HG03060 (cell line): ENCODE data around the gene MRS2.
"Not testable (repeated sequence)": the region's sequence is repeated elsewhere in the genome, so short reads cannot be mapped to it uniquely, and the experiment has no call there.

Source experiments
- ATAC-seq: cut with Tn5 transposase; IDR thresholded peaks from one replicate; pipeline ENCODE4 v1.9.1; 2021; ENCODE audit warnings: low read depth, moderate number of reproducible peaks; ENCODE audit not compliant: unreplicated experiment

Gene MRS2

GRCh38 chr6:24402697-24403500 lies at the start of gene MRS2:
Gene MRS2, plus strand, starts transcription at chr6:24402936. Its CDS starts 111 bp downstream, at chr6:24403047.
- peak; percentile 90 for ATAC-seq

GRCh38 chr6:24353861-24354260 lies 48.9 kb upstream of the MRS2 start:
- no peak for ATAC-seq

DNA sequence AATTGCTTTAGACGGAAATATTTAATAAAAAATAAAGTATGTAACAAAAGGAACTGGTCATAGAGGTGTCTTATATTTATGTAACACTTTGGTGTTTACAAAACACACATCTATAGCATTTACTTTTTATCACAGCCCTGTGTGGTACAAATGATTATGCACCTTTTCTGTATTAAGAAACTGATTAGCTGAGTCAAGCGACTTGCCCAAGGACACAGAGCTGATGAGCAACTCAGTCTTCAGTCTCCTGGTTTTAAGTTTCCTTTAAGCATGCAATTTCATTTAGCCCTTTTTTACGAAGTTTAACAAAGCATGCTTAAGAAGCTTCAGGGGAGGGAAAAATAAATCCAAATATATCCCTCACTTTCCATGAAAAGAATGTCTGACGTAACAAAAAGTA lies 47.3 kb upstream of the MRS2 start:
- no peak for ATAC-seq

GRCh38 chr6:24356310-24356973 lies 46.3 kb upstream of the MRS2 start:
- ATAC-seq = no peak

GRCh38 chr6:24357336-24358218 lies 45.2 kb upstream of the MRS2 start, which contains the start of gene DCDC2:
Gene DCDC2, minus strand, starts transcription at chr6:24358059. Its CDS starts 309 bp downstream, at chr6:24357750.
- no peak for ATAC-seq

DNA sequence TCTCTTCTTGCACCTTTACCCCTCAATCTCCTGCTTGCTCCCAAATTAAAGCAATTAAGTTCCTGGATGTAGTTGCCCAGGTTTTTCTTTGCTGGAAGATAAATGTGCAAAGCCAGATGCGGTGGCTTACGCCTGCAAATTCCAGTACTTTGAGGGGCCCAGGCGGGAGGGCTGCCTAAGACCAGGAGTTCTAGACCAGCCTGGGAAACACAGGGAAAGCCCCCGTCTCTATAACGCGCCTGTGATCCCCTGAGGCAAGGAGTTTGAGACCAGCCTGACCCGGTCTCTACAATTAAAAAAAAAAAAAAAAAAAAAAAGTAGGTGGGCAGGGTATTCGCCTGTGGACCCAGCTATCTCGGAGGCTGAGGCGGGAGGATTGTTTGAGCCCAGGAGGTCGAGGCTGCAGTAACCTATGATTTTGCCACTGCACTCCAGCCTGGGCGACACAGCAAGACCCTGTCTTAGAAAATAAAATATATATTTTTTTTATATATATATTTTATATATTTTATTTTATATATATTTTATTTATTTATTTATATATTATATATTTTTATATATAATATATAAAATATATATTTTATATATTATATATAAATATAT lies 44.4 kb upstream of the MRS2 start:
- no peak for ATAC-seq

DNA sequence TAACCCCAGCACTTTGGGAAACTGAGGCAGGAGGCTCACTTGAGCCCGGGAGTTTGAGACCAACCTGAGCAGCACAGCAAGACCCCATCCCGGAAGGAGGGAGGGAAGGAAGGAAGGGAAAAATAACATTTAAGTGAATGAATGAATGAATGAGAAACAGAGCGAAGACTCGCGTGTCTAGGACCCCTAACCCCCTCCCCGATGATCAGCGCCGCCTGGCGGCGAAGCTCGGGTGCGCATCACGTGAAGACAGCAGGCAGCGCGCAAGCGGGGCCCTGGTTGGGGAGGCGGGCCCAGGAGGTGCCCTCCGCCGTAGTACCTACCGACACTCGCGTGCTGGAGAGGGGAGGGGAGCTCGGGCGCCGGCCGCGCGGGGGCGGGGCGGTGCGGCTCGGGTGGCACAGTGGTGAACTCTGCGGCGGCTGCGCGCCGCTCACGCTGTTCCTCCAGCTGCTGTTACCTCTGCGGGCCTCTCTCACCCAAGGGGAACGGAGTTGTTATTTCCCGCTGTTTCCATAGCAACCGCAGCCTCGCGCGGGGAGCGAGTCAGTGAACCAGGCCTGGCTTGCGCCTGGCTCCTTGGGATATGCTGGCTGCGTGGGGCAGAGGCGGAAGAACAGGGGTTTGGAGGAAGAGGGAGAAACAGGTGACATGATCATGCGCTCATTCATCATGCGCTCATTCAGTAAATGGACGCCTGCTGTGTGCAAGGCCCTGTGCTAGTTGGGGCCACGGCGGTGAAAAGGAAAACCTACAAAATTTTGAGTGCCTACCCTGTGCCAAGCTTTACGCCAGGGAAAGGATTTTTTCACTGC lies 42.9 kb upstream of the MRS2 start:
- ATAC-seq = peak; percentile 54

GRCh38 chr6:24362363-24362762 lies 40.4 kb upstream of the MRS2 start:
- not testable (repeated sequence) for ATAC-seq

- not testable (repeated sequence) for ATAC-seq
Observed at GRCh38 chr6:24365103-24365633, 37.6 kb upstream of the MRS2 start.

- no peak for ATAC-seq
Observed at GRCh38 chr6:24374612-24375011, 28.1 kb upstream of the MRS2 start.

DNA sequence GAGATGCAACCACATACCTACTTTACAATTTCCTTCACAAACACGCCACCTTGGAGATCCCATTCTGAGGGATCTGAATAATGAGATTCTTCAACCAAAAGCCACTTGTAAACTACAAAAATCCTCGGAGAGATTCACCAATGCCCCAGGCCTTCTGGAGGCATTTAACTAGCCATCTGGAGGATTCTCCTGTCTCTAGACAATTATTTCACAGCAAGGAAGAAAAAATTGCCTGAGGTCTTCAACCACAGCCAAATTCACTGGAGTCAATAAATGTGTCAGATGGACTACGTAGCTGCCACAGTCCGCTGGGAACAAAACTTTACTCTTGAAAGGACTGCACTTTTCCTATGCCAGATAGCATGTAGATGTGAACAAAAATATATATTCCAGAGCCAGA lies 25.9 kb upstream of the MRS2 start:
- ATAC-seq = no peak

- ATAC-seq = no peak
Observed at GRCh38 chr6:24378473-24379097, 24.2 kb upstream of the MRS2 start.

- ATAC-seq = no peak
Observed at GRCh38 chr6:24381476-24382219, 21.1 kb upstream of the MRS2 start.

- ATAC-seq = no peak
Observed at GRCh38 chr6:24382220-24382540, 20.6 kb upstream of the MRS2 start.

DNA sequence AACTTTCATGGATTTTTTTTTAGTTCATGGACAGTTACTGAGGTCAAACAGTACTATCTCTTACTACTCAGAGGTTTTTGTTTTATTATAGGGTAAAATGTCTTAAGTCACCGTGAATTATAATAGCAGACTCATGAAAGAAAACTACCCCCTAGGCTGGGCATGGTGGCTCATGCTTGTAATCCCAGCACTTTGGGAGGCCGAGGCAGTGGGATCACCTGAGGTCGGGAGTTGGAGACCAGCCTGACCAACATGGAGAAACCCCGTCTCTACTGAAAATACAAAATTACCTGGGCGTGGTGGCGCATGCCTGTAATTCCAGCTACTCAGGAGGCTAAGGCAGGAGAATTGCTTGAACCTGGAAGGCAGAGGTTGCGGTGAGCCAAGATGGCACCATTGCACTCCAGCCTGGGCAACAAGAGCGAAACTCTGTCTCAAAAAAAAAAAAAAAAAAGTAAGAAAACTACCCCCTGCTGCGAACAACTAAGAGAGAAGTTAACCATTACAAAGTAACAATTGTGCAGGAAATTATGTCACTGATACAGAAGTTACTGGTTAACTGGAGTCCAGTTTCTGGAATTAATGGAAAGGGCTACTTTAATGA lies 19.7 kb upstream of the MRS2 start:
- ATAC-seq = not testable (repeated sequence)

- ATAC-seq = not testable (repeated sequence)
Observed at GRCh38 chr6:24384369-24385130, 18.2 kb upstream of the MRS2 start.

DNA sequence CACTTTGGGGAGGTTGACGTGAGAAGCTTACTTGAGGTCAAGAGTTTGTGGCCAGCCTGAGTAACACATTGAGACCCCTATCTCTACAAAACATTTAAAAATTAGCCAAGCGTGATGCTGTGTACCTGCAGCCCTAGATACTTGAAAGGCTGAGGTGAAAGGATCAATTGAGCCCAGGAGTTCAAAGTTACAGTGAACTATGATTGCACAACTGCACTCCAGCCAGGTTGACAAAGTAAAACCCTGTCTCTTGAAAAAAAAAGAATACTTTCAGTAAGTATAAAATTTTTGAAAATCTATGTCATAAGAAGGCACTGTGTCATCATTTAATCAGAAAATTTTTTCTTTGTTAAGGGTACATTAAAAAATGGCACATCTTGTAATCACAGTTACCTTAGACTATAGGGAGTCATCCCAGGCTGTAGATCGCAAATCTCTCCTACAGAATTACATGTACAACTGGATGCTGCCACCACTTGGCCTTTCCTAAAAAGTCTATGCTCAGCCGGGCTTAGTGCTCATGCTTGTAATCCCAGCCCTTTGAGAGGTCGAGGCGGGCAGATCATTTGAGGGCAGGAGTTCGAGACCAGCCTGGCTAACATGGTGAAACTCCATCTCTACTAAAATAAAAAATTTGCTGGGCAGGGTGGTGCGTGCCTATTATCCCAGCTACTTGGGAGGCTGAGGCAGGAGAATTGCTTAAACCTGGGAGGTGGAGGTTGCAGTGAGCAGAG lies 17.0 kb upstream of the MRS2 start:
- no peak for ATAC-seq
